Caco-2 (cell line): ENCODE data around the gene RCBTB1. TPM values are rescaled to one million over a fixed set of nuclear protein-coding genes. Genes with fewer than 3 reads are reported as not detected.

ENCODE experiments used
- BruUV-seq: library from RNA; stranded (reverse); fragments of 400-500 nt; replicated peaks from 2 replicates; lab custom pipeline; 2021; lab: Mats Ljungman, UMichigan
- CTCF ChIA-PET: fragments of 300-600 bp; sonication (Branson Sonifier 250); formaldehyde crosslinking; loops from one replicate; lab custom pipeline; 2022; ENCODE audit warnings: antibody characterized with exemption; lab: Charles Lee
- POLR2A ChIA-PET: fragments of 300-600 bp; sonication (Branson Sonifier 250); formaldehyde crosslinking; loops from one replicate; lab custom pipeline; 2022; ENCODE audit warnings: antibody characterized with exemption; lab: Charles Lee
- DNase-seq, 2 experiments: peaks; one replicate each; pipeline versions ENCODE4 v3.0.0 to v3.0.0-alpha.2; 2020 to 2022
- H3K27me3 ChIP-seq: replicated peaks from 2 replicates; pipeline ENCODE4 v1.6.0; 2011; ENCODE audit warnings: low read length; ENCODE audit not compliant: control insufficient read depth, insufficient read depth
- H3K36me3 ChIP-seq: 2 replicates; pipeline ENCODE4 v1.5.1; 2011; ENCODE audit warnings: low read length; ENCODE audit not compliant: control insufficient read depth, insufficient read depth
- H3K4me1 ChIP-seq: fragments of 250-450 bp; sonication (Bioruptor Pico); 2 replicates; pipeline ENCODE4 v1.5.1; 2020; ENCODE audit warnings: mild to moderate bottlenecking
- H3K4me3 ChIP-seq: 2 replicates; pipeline ENCODE4 v1.5.1; 2011; ENCODE audit warnings: low read depth, mild to moderate bottlenecking, control low read depth, low read length
- H3K9me3 ChIP-seq: fragments of 250-450 bp; sonication (Bioruptor Pico); 2 replicates; pipeline ENCODE4 v1.5.1; 2020; ENCODE audit warnings: mild to moderate bottlenecking, moderate library complexity
- H3K27ac Mint-ChIP-seq: one replicate; pipeline ENCODE4 v1.8.0; 2022; ENCODE audit warnings: mixed read lengths; ENCODE audit not compliant: unreplicated experiment
- H3K27me3 Mint-ChIP-seq: one replicate; pipeline ENCODE4 v1.8.0; 2022; ENCODE audit warnings: mixed read lengths; ENCODE audit not compliant: insufficient read depth, unreplicated experiment
- H3K36me3 Mint-ChIP-seq: one replicate; pipeline ENCODE4 v1.8.0; 2022; ENCODE audit warnings: mild to moderate bottlenecking, mixed read lengths; ENCODE audit not compliant: insufficient read depth, unreplicated experiment
- H3K4me1 Mint-ChIP-seq: one replicate; pipeline ENCODE4 v1.8.0; 2022; ENCODE audit warnings: low read depth, mixed read lengths; ENCODE audit not compliant: unreplicated experiment
- H3K4me3 Mint-ChIP-seq: one replicate; pipeline ENCODE4 v1.8.0; 2022; ENCODE audit warnings: mild to moderate bottlenecking, moderate library complexity, mixed read lengths; ENCODE audit not compliant: unreplicated experiment
- H3K9me3 Mint-ChIP-seq: one replicate; pipeline ENCODE4 v1.8.0; 2022; ENCODE audit warnings: mixed read lengths; ENCODE audit not compliant: unreplicated experiment
- CTCF ChIP-seq, 2 experiments: fragments of 200-600 bp in 1 of 2; IDR thresholded peaks; 1 replicate in 1 of 2; 2 replicates in 1 of 2; pipeline versions ENCODE4 v1.5.1 to v1.8.0; 2011 to 2022; ENCODE audit warnings: antibody characterized with exemption in 1 of 2, control low read depth in 1 of 2, inconsistent platforms in 1 of 2, low read depth in 1 of 2, low read length in 1 of 2, mild to moderate bottlenecking in 1 of 2, moderate library complexity in 1 of 2; ENCODE audit not compliant: insufficient read depth in 1 of 2, severe bottlenecking in 1 of 2, unreplicated experiment in 1 of 2
- intact Hi-C: fragments of 100-400 bp; cut with micrococcal nuclease; formaldehyde crosslinking; loops from one replicate; pipeline ENCODE4 v1.10.0; 2022; ENCODE audit not compliant: unreplicated experiment
- total RNA-seq: library from RNA; stranded (reverse); gene quantifications from 2 replicates; pipeline ENCODE4 v1.2.3, GENCODE V29; 2022

RCBTB1 gene
- total RNA-seq, 1 experiment from 2014 or later = 25.7 TPM

GRCh38 chr13:49627831-49628652 is 42.7 kb upstream of the RCBTB1 start, which contains the start of gene ARL11:
TSS of gene ARL11 (plus strand) at chr13:49628507. CDS start at chr13:49630448, 1,941 bp downstream.
- H3K9me3 ChIP-seq = no peaks in the 10 kb centered on the region
- no peaks in the 10 kb centered on the region for H3K9me3 Mint-ChIP-seq
- no peaks in the 10 kb centered on the region for H3K4me1 Mint-ChIP-seq
- no peaks in the 10 kb centered on the region for H3K27me3 ChIP-seq
- H3K4me3 Mint-ChIP-seq = no peak within 1 kb of the TSS
- peaks cover 6% of the 10 kb centered on the region; the same call in 1 of the 2 replicates for H3K4me1 ChIP-seq
- peak; percentile 50 to 53 for DNase-seq
- intact Hi-C loops = no loop called here
- ChIA-PET CTCF (no interaction called here), POLR2A (no interaction called here)
- H3K4me3 ChIP-seq = no peak within 1 kb of the TSS
- H3K27me3 Mint-ChIP-seq = no peaks in the 10 kb centered on the region
- no peak within 1 kb of the TSS for H3K27ac Mint-ChIP-seq
- no peaks in the 10 kb centered on the region for H3K36me3 Mint-ChIP-seq
- TF ChIP-seq CTCF (IDR thresholded peaks at IDR 0.05; ENCODE audit: insufficient read depth in 1 of 2, low read depth in 1 of 2, low read length in 1 of 2, severe bottlenecking in 1 of 2, unreplicated experiment in 1 of 2) = no peak
- no TSS peak for BruUV-seq
- no peaks in the 10 kb centered on the region for H3K36me3 ChIP-seq

- Histone ChIP-seq H3K9me3 (no peaks in the 10 kb centered on the region; the same call in 1 of the 2 replicates), H3K27me3 (no peaks in the 10 kb centered on the region), H3K36me3 (no peaks in the 10 kb centered on the region), H3K4me1 (peaks cover 6% of the 10 kb centered on the region; the same call in 1 of the 2 replicates), H3K4me3 (no peak overlapping the region)
- intact Hi-C loops = no loop called here
- H3K27ac Mint-ChIP-seq = no peak overlapping the region
- H3K36me3 Mint-ChIP-seq = no peaks in the 10 kb centered on the region
- POLR2A ChIA-PET = no interaction called here
- no TSS peak for BruUV-seq
- no peaks in the 10 kb centered on the region for H3K4me1 Mint-ChIP-seq
- no peaks in the 10 kb centered on the region for H3K27me3 Mint-ChIP-seq
- CTCF ChIA-PET = no interaction called here
- H3K9me3 Mint-ChIP-seq = no peaks in the 10 kb centered on the region
- TF ChIP-seq CTCF (IDR thresholded peaks at IDR 0.05; ENCODE audit: insufficient read depth in 1 of 2, low read depth in 1 of 2, low read length in 1 of 2, severe bottlenecking in 1 of 2, unreplicated experiment in 1 of 2) = no peak
- no peak for DNase-seq
- no peak overlapping the region for H3K4me3 Mint-ChIP-seq
Measured at GRCh38 chr13:49625392-49626079, 40.2 kb upstream of the RCBTB1 start.

GRCh38 chr13:49624229-49624628 is 38.9 kb upstream of the RCBTB1 start:
- Histone ChIP-seq H3K4me3 (no peak overlapping the region), H3K36me3 (no peaks in the 10 kb centered on the region), H3K4me1 (no peaks in the 10 kb centered on the region), H3K27me3 (no peaks in the 10 kb centered on the region), H3K9me3 (no peaks in the 10 kb centered on the region; the same call in 1 of the 2 replicates)
- BruUV-seq = no TSS peak
- Mint-ChIP-seq H3K9me3 (no peaks in the 10 kb centered on the region), H3K27me3 (no peaks in the 10 kb centered on the region), H3K4me3 (no peak overlapping the region), H3K4me1 (no peaks in the 10 kb centered on the region), H3K27ac (no peak overlapping the region), H3K36me3 (no peaks in the 10 kb centered on the region)
- intact Hi-C loops = no loop called here
- ChIA-PET CTCF (no interaction called here), POLR2A (no interaction called here)
- DNase-seq = no peak
- TF ChIP-seq CTCF (IDR thresholded peaks at IDR 0.05; ENCODE audit: insufficient read depth in 1 of 2, low read depth in 1 of 2, low read length in 1 of 2, severe bottlenecking in 1 of 2, unreplicated experiment in 1 of 2) = no peak
